HUES48 (cell line): ENCODE measurements around the gene VWA2.

ENCODE experiments used
- H3K27ac ChIP-seq: one replicate; pipeline ENCODE4 v1.7.0; 2013; ENCODE audit warnings: low read depth, low read length, inconsistent platforms
- H3K27me3 ChIP-seq: 2 replicates; pipeline ENCODE4 v1.6.1; 2013; ENCODE audit warnings: mild to moderate bottlenecking, low read length; ENCODE audit not compliant: control insufficient read depth, insufficient read depth
- H3K36me3 ChIP-seq: 2 replicates; pipeline ENCODE4 v1.6.1; 2013; ENCODE audit warnings: low read length; ENCODE audit not compliant: control insufficient read depth, insufficient read depth
- H3K4me1 ChIP-seq: 2 replicates; pipeline ENCODE4 v1.6.1; 2013; ENCODE audit warnings: mild to moderate bottlenecking, low read length; ENCODE audit not compliant: control insufficient read depth, insufficient read depth
- H3K4me3 ChIP-seq: 2 replicates; pipeline ENCODE4 v1.5.1; 2013; ENCODE audit warnings: mild to moderate bottlenecking, low read depth, low read length
- H3K9ac ChIP-seq: 2 replicates; pipeline ENCODE4 v1.6.1; 2013; ENCODE audit warnings: mild to moderate bottlenecking, low read depth, low read length, moderate library complexity
- H3K9me3 ChIP-seq: 2 replicates; pipeline ENCODE4 v1.6.1; 2013; ENCODE audit warnings: low read length; ENCODE audit not compliant: control insufficient read depth, insufficient read depth

VWA2 gene

GRCh38 chr10:114245121-114245791, 6.2 kb downstream of the VWA2 start:
- Histone ChIP-seq H3K27ac (no peak overlapping the region), H3K4me1 (peaks cover under 1% of the 10 kb centered on the region), H3K9ac (no peak overlapping the region), H3K4me3 (no peak overlapping the region), H3K36me3 (no peaks in the 10 kb centered on the region), H3K9me3 (no peaks in the 10 kb centered on the region), H3K27me3 (peaks cover 22% of the 10 kb centered on the region)

- Histone ChIP-seq H3K4me3 (no peak overlapping the region), H3K36me3 (no peaks in the 10 kb centered on the region), H3K9ac (no peak overlapping the region), H3K9me3 (no peaks in the 10 kb centered on the region), H3K27ac (no peak overlapping the region), H3K27me3 (peaks cover 7% of the 10 kb centered on the region; the same call in 1 of the 2 replicates), H3K4me1 (no peaks in the 10 kb centered on the region)
Measured at GRCh38 chr10:114246679-114247305, 7.7 kb downstream of the VWA2 start.

GRCh38 chr10:114250236-114250635, 11.2 kb downstream of the VWA2 start:
- no peak overlapping the region for H3K27ac ChIP-seq
- no peaks in the 10 kb centered on the region for H3K9me3 ChIP-seq
- no peak overlapping the region for H3K9ac ChIP-seq
- H3K27me3 ChIP-seq = no peaks in the 10 kb centered on the region
- H3K36me3 ChIP-seq = no peaks in the 10 kb centered on the region
- H3K4me1 ChIP-seq = no peaks in the 10 kb centered on the region
- H3K4me3 ChIP-seq = no peak overlapping the region

GRCh38 chr10:114250716-114251115, 11.7 kb downstream of the VWA2 start:
- no peak overlapping the region for H3K4me3 ChIP-seq
- no peak overlapping the region for H3K27ac ChIP-seq
- H3K27me3 ChIP-seq = no peaks in the 10 kb centered on the region
- H3K4me1 ChIP-seq = no peaks in the 10 kb centered on the region
- no peaks in the 10 kb centered on the region for H3K9me3 ChIP-seq
- no peaks in the 10 kb centered on the region for H3K36me3 ChIP-seq
- no peak overlapping the region for H3K9ac ChIP-seq

- no peaks in the 10 kb centered on the region for H3K36me3 ChIP-seq
- H3K9me3 ChIP-seq = no peaks in the 10 kb centered on the region
- H3K4me3 ChIP-seq = no peak overlapping the region
- no peak overlapping the region for H3K27ac ChIP-seq
- H3K27me3 ChIP-seq = no peaks in the 10 kb centered on the region
- no peak overlapping the region for H3K9ac ChIP-seq
- no peaks in the 10 kb centered on the region for H3K4me1 ChIP-seq
Measured at GRCh38 chr10:114252092-114252491, 13.0 kb downstream of the VWA2 start.

GRCh38 chr10:114252883-114253282, 13.8 kb downstream of the VWA2 start:
- Histone ChIP-seq H3K4me1 (no peaks in the 10 kb centered on the region), H3K4me3 (no peak overlapping the region), H3K27ac (no peak overlapping the region)

GRCh38 chr10:114255227-114255626, 16.2 kb downstream of the VWA2 start:
- no peak overlapping the region for H3K4me3 ChIP-seq
- no peaks in the 10 kb centered on the region for H3K27me3 ChIP-seq
- no peaks in the 10 kb centered on the region for H3K4me1 ChIP-seq
- H3K9me3 ChIP-seq = no peaks in the 10 kb centered on the region
- no peak overlapping the region for H3K27ac ChIP-seq
- H3K36me3 ChIP-seq = no peaks in the 10 kb centered on the region
- H3K9ac ChIP-seq = no peak overlapping the region

More at GRCh38 chr10:114252883-114253282, 13.8 kb downstream of the VWA2 start:
- no peak overlapping the region for H3K9ac ChIP-seq
- no peaks in the 10 kb centered on the region for H3K36me3 ChIP-seq
- no peaks in the 10 kb centered on the region for H3K27me3 ChIP-seq
- no peaks in the 10 kb centered on the region for H3K9me3 ChIP-seq

GRCh38 chr10:114256008-114256765, 17.1 kb downstream of the VWA2 start:
- Histone ChIP-seq H3K36me3 (no peaks in the 10 kb centered on the region), H3K27me3 (no peaks in the 10 kb centered on the region), H3K27ac (no peak overlapping the region), H3K9ac (no peak overlapping the region), H3K9me3 (no peaks in the 10 kb centered on the region), H3K4me1 (no peaks in the 10 kb centered on the region), H3K4me3 (no peak overlapping the region)

GRCh38 chr10:114256822-114257221, 17.8 kb downstream of the VWA2 start:
- H3K4me3 ChIP-seq = no peak overlapping the region
- no peak overlapping the region for H3K27ac ChIP-seq
- no peak overlapping the region for H3K9ac ChIP-seq
- no peaks in the 10 kb centered on the region for H3K4me1 ChIP-seq
- no peaks in the 10 kb centered on the region for H3K36me3 ChIP-seq
- no peaks in the 10 kb centered on the region for H3K27me3 ChIP-seq
- H3K9me3 ChIP-seq = no peaks in the 10 kb centered on the region

GRCh38 chr10:114257498-114257897, 18.4 kb downstream of the VWA2 start:
- H3K36me3 ChIP-seq = no peaks in the 10 kb centered on the region
- no peak overlapping the region for H3K27ac ChIP-seq
- no peaks in the 10 kb centered on the region for H3K9me3 ChIP-seq
- no peak overlapping the region for H3K4me3 ChIP-seq
- 0 out of 2 replicates have a peak, but pooled peaks cover 2% of the 10 kb centered on the region for H3K4me1 ChIP-seq
- no peak overlapping the region for H3K9ac ChIP-seq
- no peaks in the 10 kb centered on the region for H3K27me3 ChIP-seq

- no peak overlapping the region for H3K9ac ChIP-seq
- H3K4me1 ChIP-seq = 0 out of 2 replicates have a peak, but pooled peaks cover 6% of the 10 kb centered on the region
- no peaks in the 10 kb centered on the region for H3K27me3 ChIP-seq
- H3K27ac ChIP-seq = no peak overlapping the region
- H3K4me3 ChIP-seq = no peak overlapping the region
- no peaks in the 10 kb centered on the region for H3K9me3 ChIP-seq
- no peaks in the 10 kb centered on the region for H3K36me3 ChIP-seq
Measured at GRCh38 chr10:114258274-114258840, 19.3 kb downstream of the VWA2 start.
